PFSK-1 (cell line): Measurements from ENCODE around the gene RPL18A.

ENCODE experiments used
- FOXP2 ChIP-seq: optimal IDR thresholded peaks from 2 replicates; pipeline ENCODE3; 2011; ENCODE audit warnings: borderline replicate concordance, control low read depth, inconsistent platforms; ENCODE audit not compliant: insufficient read depth; ENCODE audit errors: extremely low read length, extremely low read depth
- POLR2AphosphoS5 ChIP-seq: IDR thresholded peaks from 2 replicates; pipeline ENCODE4 v1.6.1; 2012; ENCODE audit warnings: low read depth, mild to moderate bottlenecking, control low read depth, low read length, moderate library complexity
- SIN3A ChIP-seq: IDR thresholded peaks from 2 replicates; pipeline ENCODE4 v1.6.1; 2012; ENCODE audit warnings: mild to moderate bottlenecking, low read length, moderate library complexity, borderline replicate concordance; ENCODE audit not compliant: insufficient read depth
- TAF1 ChIP-seq: IDR thresholded peaks from 2 replicates; pipeline ENCODE4 v1.6.1; 2012; ENCODE audit warnings: low read length, control low read depth, borderline replicate concordance; ENCODE audit not compliant: insufficient read depth
- TF ChIP-seq, protein P1 (sequence below), 2 experiments: IDR thresholded peaks; 2 replicates each; pipeline versions ENCODE4 v1.6.1 to v1.8.0; 2011 to 2012; ENCODE audit warnings: low read depth in 2 of 2, low read length in 2 of 2, control low read depth in 1 of 2, inconsistent platforms in 1 of 2, mild to moderate bottlenecking in 1 of 2, moderate library complexity in 1 of 2; ENCODE audit not compliant: insufficient read depth in 1 of 2

DNA sequence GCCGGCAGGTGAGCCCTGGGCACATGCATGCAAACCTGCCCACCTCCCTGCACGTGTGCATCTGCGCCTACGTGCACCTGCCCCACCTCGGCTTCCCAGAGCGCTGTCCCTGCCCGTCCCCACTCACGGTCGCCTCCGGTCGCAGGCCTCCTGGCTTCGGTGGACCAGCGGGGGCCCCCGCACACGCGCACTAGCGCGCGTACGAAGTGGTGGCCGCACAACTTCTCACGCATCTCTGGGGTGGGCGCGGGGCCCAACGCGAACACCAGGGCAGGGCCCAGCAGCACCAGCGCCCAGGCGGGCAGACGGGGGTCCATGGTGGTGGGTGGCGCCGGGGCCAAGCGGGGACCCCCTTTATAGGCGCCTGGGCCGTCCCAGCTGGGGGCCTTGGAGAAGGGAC lies 38.5 kb upstream of the RPL18A start, which contains the start of gene INSL3:
- TF ChIP-seq POLR2AphosphoS5 (no peak), TAF1 (no peak), FOXP2 (no peak), SIN3A (no peak)
- TF ChIP-seq, protein P1, sequence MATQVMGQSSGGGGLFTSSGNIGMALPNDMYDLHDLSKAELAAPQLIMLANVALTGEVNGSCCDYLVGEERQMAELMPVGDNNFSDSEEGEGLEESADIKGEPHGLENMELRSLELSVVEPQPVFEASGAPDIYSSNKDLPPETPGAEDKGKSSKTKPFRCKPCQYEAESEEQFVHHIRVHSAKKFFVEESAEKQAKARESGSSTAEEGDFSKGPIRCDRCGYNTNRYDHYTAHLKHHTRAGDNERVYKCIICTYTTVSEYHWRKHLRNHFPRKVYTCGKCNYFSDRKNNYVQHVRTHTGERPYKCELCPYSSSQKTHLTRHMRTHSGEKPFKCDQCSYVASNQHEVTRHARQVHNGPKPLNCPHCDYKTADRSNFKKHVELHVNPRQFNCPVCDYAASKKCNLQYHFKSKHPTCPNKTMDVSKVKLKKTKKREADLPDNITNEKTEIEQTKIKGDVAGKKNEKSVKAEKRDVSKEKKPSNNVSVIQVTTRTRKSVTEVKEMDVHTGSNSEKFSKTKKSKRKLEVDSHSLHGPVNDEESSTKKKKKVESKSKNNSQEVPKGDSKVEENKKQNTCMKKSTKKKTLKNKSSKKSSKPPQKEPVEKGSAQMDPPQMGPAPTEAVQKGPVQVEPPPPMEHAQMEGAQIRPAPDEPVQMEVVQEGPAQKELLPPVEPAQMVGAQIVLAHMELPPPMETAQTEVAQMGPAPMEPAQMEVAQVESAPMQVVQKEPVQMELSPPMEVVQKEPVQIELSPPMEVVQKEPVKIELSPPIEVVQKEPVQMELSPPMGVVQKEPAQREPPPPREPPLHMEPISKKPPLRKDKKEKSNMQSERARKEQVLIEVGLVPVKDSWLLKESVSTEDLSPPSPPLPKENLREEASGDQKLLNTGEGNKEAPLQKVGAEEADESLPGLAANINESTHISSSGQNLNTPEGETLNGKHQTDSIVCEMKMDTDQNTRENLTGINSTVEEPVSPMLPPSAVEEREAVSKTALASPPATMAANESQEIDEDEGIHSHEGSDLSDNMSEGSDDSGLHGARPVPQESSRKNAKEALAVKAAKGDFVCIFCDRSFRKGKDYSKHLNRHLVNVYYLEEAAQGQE (IDR thresholded peaks at IDR 0.05; ENCODE audit: insufficient read depth in 1 of 2, low read depth in 2 of 2, low read length in 2 of 2): no peak
